Ovary (tissue), 3 donors: ENCODE measurements around the gene FOSL2.

Source experiments
- EP300 ChIP-seq: sonication (generic); formaldehyde crosslinking; IDR thresholded peaks from one replicate; pipeline ENCODE4 v1.6.1; 2017; ENCODE audit warnings: antibody characterized with exemption
- POLR2A ChIP-seq: fragments of 450-650 bp; IDR thresholded peaks from one replicate; pipeline ENCODE4 v1.6.1; 2017; ENCODE audit warnings: antibody characterized with exemption, mild to moderate bottlenecking, moderate library complexity
- TF ChIP-seq, protein P1 (sequence below), 3 donors: fragments of 450-650 bp in 2 of 3; fragments of 200-600 bp in 1 of 3; IDR thresholded peaks; one replicate each; pipeline versions ENCODE4 v1.5.1 to v1.8.0; 2016 to 2022; ENCODE audit warnings: antibody characterized with exemption in 3 of 3, mild to moderate bottlenecking in 1 of 3
- donor health status: DM: no; HTN: no; CAD: no.

DNA sequence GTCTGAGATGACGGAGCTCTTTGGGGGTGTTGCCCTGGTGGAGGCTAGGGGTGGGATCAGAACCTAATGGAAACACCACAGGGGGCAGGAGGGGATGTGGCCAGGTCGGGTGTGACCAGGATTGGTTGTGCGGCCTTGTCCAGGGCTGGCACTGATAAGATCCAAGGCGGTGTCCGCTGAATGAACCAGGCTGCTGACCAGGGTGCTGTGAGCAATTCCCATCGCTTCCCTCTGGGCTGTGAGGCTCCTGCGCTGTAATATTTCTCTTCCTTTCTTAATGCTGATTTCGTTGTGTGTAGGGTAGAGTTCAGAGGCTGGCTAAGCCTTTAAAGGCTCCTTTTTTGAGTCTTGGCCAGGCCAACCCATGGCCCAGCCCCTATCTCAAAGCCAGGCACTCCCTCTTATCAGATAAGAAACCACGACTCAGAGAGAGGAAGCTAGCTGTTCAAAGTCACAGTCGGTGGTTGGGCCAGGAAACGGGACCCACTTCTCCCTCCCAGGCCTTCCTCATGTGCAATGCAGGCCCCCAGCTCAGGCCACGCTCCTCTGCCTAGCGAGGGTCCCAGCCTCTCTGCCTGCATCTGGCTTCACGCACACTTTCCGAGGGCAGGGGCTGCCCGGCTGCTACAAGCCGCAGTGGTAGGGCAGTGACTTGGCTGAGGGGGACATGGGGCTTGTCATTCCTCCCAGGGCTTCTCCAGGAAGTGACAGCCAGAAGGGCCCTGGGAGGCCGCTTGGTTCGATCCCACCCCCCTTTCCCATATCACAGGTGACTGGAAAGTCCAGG lies 26.0 kb upstream of the FOSL2 start:
- TF ChIP-seq, protein P1, sequence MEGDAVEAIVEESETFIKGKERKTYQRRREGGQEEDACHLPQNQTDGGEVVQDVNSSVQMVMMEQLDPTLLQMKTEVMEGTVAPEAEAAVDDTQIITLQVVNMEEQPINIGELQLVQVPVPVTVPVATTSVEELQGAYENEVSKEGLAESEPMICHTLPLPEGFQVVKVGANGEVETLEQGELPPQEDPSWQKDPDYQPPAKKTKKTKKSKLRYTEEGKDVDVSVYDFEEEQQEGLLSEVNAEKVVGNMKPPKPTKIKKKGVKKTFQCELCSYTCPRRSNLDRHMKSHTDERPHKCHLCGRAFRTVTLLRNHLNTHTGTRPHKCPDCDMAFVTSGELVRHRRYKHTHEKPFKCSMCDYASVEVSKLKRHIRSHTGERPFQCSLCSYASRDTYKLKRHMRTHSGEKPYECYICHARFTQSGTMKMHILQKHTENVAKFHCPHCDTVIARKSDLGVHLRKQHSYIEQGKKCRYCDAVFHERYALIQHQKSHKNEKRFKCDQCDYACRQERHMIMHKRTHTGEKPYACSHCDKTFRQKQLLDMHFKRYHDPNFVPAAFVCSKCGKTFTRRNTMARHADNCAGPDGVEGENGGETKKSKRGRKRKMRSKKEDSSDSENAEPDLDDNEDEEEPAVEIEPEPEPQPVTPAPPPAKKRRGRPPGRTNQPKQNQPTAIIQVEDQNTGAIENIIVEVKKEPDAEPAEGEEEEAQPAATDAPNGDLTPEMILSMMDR (IDR thresholded peaks at IDR 0.05) = no peak
- TF ChIP-seq POLR2A (no peak), EP300 (no peak)
